GM23248 (cell line): ENCODE data around the gene RDX. TPM values are rescaled to one million over a fixed set of nuclear protein-coding genes. Genes with fewer than 3 reads are reported as not detected.

ENCODE experiments used
- DNase-seq: peaks from one replicate; pipeline ENCODE4 v3.0.0-alpha.2; 2015
- H2AFZ ChIP-seq: fragments of 200-600 bp; sonication (generic); 2 replicates; pipeline ENCODE4 v1.6.1; 2016; ENCODE audit warnings: antibody characterized with exemption
- H3F3A ChIP-seq: fragments of 200-600 bp; sonication (generic); 2 replicates; pipeline ENCODE4 v1.6.1; 2016; ENCODE audit warnings: mild to moderate bottlenecking, antibody characterized with exemption, mixed run types; ENCODE audit not compliant: insufficient read depth
- H3K27ac ChIP-seq: fragments of 200-600 bp; sonication (generic); 2 replicates; pipeline ENCODE4 v1.5.1; 2016; ENCODE audit warnings: mild to moderate bottlenecking
- H3K27me3 ChIP-seq: fragments of 200-600 bp; sonication (generic); replicated peaks from 2 replicates; pipeline ENCODE4 v1.6.1; 2016; ENCODE audit warnings: mild to moderate bottlenecking; ENCODE audit not compliant: insufficient read depth
- H3K36me3 ChIP-seq: fragments of 200-600 bp; sonication (generic); 2 replicates; pipeline ENCODE4 v1.6.1; 2016; ENCODE audit warnings: low read depth, mild to moderate bottlenecking
- H3K4me1 ChIP-seq: fragments of 200-600 bp; sonication (generic); 2 replicates; pipeline ENCODE4 v1.6.1; 2016; ENCODE audit warnings: mild to moderate bottlenecking; ENCODE audit not compliant: insufficient read depth
- H3K4me2 ChIP-seq: fragments of 200-600 bp; sonication (generic); one replicate; pipeline ENCODE4 v1.6.1; 2016; ENCODE audit warnings: mild to moderate bottlenecking; ENCODE audit not compliant: unreplicated experiment
- H3K4me3 ChIP-seq: fragments of 200-600 bp; sonication (generic); 2 replicates; pipeline ENCODE4 v1.5.1; 2016; ENCODE audit warnings: mild to moderate bottlenecking
- H3K79me2 ChIP-seq: fragments of 200-600 bp; sonication (generic); 2 replicates; pipeline ENCODE4 v1.6.1; 2016; ENCODE audit warnings: mild to moderate bottlenecking; ENCODE audit not compliant: insufficient read depth
- H3K9ac ChIP-seq: fragments of 200-600 bp; sonication (generic); 2 replicates; pipeline ENCODE4 v1.6.1; 2016; ENCODE audit warnings: mild to moderate bottlenecking
- H3K9me2 ChIP-seq: fragments of 200-600 bp; sonication (generic); 2 replicates; pipeline ENCODE4 v1.6.1; 2016; ENCODE audit warnings: mixed run types, mild to moderate bottlenecking, moderate library complexity; ENCODE audit not compliant: insufficient read depth
- H3K9me3 ChIP-seq: fragments of 200-600 bp; sonication (generic); one replicate; pipeline ENCODE4 v1.6.1; 2017; ENCODE audit warnings: low read depth
- H4K20me1 ChIP-seq: fragments of 200-600 bp; sonication (generic); 2 replicates; pipeline ENCODE4 v1.6.0; 2016; ENCODE audit not compliant: insufficient read depth
- EZH2 ChIP-seq: fragments of 200-600 bp; sonication (generic); IDR thresholded peaks from 2 replicates; pipeline ENCODE4 v1.6.1; 2018; ENCODE audit warnings: antibody characterized with exemption, mild to moderate bottlenecking; ENCODE audit not compliant: insufficient read depth, poor library complexity, severe bottlenecking
- EZH2phosphoT487 ChIP-seq: fragments of 200-600 bp; sonication (generic); IDR thresholded peaks from 2 replicates; pipeline ENCODE4 v1.6.1; 2018; ENCODE audit warnings: antibody characterized with exemption, moderate library complexity, mild to moderate bottlenecking, low read depth; ENCODE audit not compliant: insufficient read depth
- WGBS, 2 experiments: methylation state at CpG; one replicate each; pipeline ENCODE4 v1.1.6; 2015 to 2017; ENCODE audit warnings: low lambda C conversion rate in 2 of 2, low coverage in 1 of 2; ENCODE audit errors: missing lambda C conversion rate in 2 of 2; 5-methylcytosine and 5-hydroxymethylcytosine counted together
- in situ Hi-C: fragments of 300-500 bp; cut with MboI; formaldehyde crosslinking; loops from 2 replicates; pipeline ENCODE4 v1.15.0; 2020
- polyA plus RNA-seq: library from polyadenylated mRNA; unstranded; fragments of >200 nt; fragmentation: Nextera tagmentation; extraction: Ambion mirVana; gene quantifications from 2 replicates; pipeline ENCODE4 v1.2.1, GENCODE V29; 2016
- total RNA-seq: library from RNA; depleted of rRNA; stranded (reverse); fragments of >200 nt; shearing (Covaris generic); gene quantifications from 2 replicates; pipeline ENCODE4 v1.2.3, GENCODE V29; 2014

RDX gene
- total and polyA plus RNA-seq, 2 experiments from 2014 or later = 69.5 to 95.4 TPM

DNA sequence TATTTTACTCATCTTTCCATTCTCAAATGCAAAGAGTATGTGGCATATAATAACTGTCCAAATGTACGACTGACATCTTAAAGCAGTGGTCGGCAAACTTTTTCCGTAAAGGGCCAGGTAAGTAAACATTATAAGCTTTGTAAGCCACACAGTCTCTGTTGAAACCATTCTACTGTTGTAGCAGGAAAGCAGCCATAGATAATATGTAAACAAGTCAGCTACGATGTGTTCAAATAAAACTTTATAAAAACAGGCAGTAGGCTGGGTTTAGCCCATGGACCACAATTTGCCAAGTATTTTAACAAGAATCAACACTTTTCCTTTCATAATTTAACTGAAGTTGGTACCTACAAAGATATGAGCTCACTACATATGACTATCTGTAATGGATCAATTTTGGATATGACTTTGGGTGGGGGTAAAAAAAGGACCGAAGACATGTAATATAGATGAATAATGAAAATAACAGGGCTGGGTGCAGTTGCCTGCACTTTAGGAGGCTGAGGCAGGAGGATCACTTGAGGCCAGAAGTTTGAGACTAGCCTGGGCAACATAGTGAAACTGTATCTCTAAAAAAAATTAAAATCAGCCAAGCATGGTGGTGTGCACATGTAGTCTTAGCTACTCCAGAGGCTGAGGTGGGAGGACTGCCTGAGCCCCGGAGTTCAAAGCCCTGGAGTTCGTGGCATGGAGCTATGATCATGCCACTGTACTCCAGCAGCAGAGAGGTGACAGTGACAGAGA lies 5.7 kb downstream of the RDX start:
- H3K4me1 ChIP-seq = peaks cover 26% of the 10 kb centered on the region
- no peak overlapping the region for H3K4me2 ChIP-seq
- H3K4me3 ChIP-seq = no peak overlapping the region
- in situ Hi-C loops = no loop called here
- H3K79me2 ChIP-seq = peaks cover 100% of the 10 kb centered on the region
- no peaks in the 10 kb centered on the region for H3K27me3 ChIP-seq
- no peak for DNase-seq
- H2AFZ ChIP-seq = no peak overlapping the region
- no peaks in the 10 kb centered on the region for H3K9me2 ChIP-seq
- H4K20me1 ChIP-seq = 0 out of 2 replicates have a peak, but pooled peaks cover 8% of the 10 kb centered on the region
- no peaks in the 10 kb centered on the region for H3K36me3 ChIP-seq
- WGBS, 2 experiments = 96 to 98% methylated on average over 7 of the region's 7 CpGs
- H3F3A ChIP-seq = 0 out of 2 replicates have a peak, but pooled peaks cover 8% of the 10 kb centered on the region
- no peaks in the 10 kb centered on the region for H3K9me3 ChIP-seq
- no peak overlapping the region for H3K9ac ChIP-seq
- TF ChIP-seq EZH2 = no peak
- no peak for TF ChIP-seq EZH2phosphoT487
- H3K27ac ChIP-seq = no peak overlapping the region

DNA sequence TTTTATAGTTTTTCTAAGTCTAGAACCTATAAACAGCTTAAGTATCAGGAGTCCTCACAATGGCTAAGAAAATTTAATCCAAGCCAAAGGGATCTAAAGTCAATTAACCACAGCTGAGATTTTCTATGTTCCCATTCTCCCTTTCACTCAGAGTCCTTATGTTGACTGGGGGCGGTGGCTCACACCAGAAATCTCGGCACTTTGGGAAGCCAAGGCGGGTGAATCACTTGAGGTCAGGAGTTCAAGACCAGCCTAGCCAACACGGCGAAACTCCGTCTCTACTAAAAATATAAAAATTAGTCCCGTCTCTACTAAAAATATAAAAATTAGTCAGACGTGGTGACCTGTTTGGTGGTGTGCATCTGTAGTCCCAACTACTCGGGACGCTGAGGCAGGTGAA lies 6.9 kb downstream of the RDX start:
- H3K4me2 ChIP-seq = no peak overlapping the region
- WGBS, 2 experiments = 63 to 66% methylated on average over 10 of the region's 10 CpGs
- in situ Hi-C loops = no loop called here

DNA sequence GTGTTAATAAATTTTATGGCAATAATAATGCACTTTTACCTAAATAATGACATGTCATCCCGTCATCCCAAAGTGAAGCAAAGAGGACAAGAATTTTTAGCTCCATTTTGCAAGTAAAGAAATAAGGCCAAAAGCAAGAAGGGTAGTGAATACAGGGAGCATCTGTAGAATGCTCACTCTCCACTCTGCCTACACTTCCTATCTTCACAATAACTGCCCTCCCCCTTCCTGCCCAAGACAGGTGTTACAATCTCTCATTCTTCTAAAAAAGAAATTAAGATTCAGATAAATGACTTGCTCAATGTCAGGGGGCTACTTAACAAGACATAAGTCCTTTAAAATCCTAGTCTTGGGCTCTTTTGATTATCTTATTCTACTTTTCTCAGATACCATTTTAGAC lies 8.9 kb downstream of the RDX start:
- Histone ChIP-seq H3K9me2 (no peaks in the 10 kb centered on the region), H3K27me3 (no peaks in the 10 kb centered on the region), H4K20me1 (peaks cover 14% of the 10 kb centered on the region; the same call in 1 of the 2 replicates), H3K4me3 (no peak overlapping the region), H3F3A (no peaks in the 10 kb centered on the region), H3K9ac (no peak overlapping the region), H3K27ac (no peak overlapping the region), H3K9me3 (no peaks in the 10 kb centered on the region), H2AFZ (no peak overlapping the region), H3K4me2 (no peak overlapping the region), H3K4me1 (peaks cover 5% of the 10 kb centered on the region; the same call in 1 of the 2 replicates), H3K36me3 (no peaks in the 10 kb centered on the region), H3K79me2 (peaks cover 100% of the 10 kb centered on the region)
- WGBS, 2 experiments = 95 to 97% methylated on average over 1 of the region's 1 CpG
- in situ Hi-C loops = no loop called here
- DNase-seq = no peak
- no peak for TF ChIP-seq EZH2phosphoT487
- TF ChIP-seq EZH2 = no peak

More for the DNA sequence above, 6.9 kb downstream of the RDX start:
- H3K27ac ChIP-seq = no peak overlapping the region
- H3K9ac ChIP-seq = no peak overlapping the region
- TF ChIP-seq EZH2phosphoT487 (no peak), EZH2 (no peak)
- no peaks in the 10 kb centered on the region for H3K9me2 ChIP-seq
- no peak overlapping the region for H3K4me3 ChIP-seq
- 0 out of 2 replicates have a peak, but pooled peaks cover 8% of the 10 kb centered on the region for H4K20me1 ChIP-seq
- no peak overlapping the region for H2AFZ ChIP-seq
- peaks cover 19% of the 10 kb centered on the region for H3K4me1 ChIP-seq
- no peaks in the 10 kb centered on the region for H3K36me3 ChIP-seq
- H3K27me3 ChIP-seq = no peaks in the 10 kb centered on the region
- DNase-seq = peak; percentile 44
- H3F3A ChIP-seq = no peaks in the 10 kb centered on the region
- no peaks in the 10 kb centered on the region for H3K9me3 ChIP-seq
- peaks cover 100% of the 10 kb centered on the region for H3K79me2 ChIP-seq

DNA sequence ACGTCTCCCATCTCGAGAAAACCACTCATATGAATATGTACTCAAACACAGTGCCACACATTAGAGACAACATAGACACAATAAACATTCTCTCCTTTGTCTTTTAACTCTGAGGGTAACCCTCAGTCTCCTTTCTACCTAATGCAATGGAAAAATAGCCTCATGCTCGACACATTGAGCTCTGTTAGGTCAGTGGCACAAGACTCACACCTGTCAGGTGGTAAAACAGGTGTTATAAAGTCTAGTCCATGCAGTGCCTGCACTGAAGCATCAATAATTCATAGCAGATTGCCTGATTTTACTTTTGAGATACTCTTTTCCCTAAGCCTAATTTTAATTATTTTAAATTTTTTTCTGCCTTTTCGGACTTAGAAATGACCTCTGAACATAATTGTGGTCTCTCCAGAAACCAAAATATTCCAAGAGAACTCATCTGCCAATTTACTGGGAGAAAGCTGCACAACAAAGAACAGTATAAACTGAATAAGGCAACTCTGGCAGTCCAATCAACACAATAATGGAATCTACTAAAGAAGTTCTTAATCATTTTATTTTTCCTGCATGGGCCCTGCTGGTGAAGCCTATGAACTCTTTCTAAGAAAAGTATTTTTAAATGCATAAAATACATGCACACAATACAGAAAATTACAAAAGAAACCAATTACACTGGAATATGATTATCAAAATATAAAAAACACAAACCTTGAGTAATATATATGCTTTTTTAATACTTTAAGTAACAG lies 9.9 kb downstream of the RDX start:
- TF ChIP-seq EZH2 (no peak), EZH2phosphoT487 (no peak)
- in situ Hi-C loops = no loop called here
- no peak overlapping the region for H2AFZ ChIP-seq

More for the DNA sequence above, 9.9 kb downstream of the RDX start:
- Histone ChIP-seq H4K20me1 (peaks cover 20% of the 10 kb centered on the region; the same call in 1 of the 2 replicates), H3K27me3 (no peaks in the 10 kb centered on the region), H3K27ac (no peak overlapping the region), H3F3A (no peaks in the 10 kb centered on the region), H3K4me1 (peaks cover 5% of the 10 kb centered on the region; the same call in 1 of the 2 replicates), H3K9me3 (no peaks in the 10 kb centered on the region), H3K79me2 (peaks cover 100% of the 10 kb centered on the region), H3K9me2 (no peaks in the 10 kb centered on the region), H3K9ac (no peak overlapping the region), H3K4me2 (no peak overlapping the region), H3K36me3 (no peaks in the 10 kb centered on the region), H3K4me3 (no peak overlapping the region)
- WGBS, 2 experiments = 68 to 71% methylated on average over 4 of the region's 4 CpGs
- no peak for DNase-seq
